Right forelimb (tissue), 1 donor: Measurements from ENCODE around the gene LIPG.
A peak's percentile ranks its signal among the peaks of the same experiment; 100 is the strongest.

Experiments used
- DNase-seq: peaks from one replicate; pipeline ENCODE4 v3.0.0-alpha.2; 2018

LIPG gene

DNA sequence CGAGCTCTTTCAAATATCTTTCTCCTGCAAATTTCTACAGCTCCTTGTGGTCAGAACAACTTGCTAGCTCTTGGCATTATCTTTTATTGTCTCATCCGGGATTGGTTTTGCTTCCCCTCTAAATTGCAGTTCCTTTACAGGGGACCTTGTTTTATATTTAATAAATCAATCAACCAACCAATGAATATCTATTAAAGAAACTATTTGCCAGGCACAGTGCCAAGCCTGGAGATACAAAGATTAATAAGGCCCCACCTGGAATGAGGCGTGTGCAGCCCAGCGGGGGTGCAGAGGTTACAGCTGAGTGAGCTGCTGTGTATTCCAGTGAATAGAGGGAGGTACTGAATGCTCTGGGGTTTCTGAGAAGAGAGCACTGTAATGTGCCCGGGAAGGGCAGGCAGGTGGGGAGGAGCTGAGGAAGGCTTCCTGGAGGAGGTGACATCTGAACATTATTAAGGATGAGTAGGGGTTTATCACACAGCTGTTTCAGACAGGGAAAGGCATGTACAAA is 51.8 kb downstream of the LIPG start:
- no peak for DNase-seq

DNA sequence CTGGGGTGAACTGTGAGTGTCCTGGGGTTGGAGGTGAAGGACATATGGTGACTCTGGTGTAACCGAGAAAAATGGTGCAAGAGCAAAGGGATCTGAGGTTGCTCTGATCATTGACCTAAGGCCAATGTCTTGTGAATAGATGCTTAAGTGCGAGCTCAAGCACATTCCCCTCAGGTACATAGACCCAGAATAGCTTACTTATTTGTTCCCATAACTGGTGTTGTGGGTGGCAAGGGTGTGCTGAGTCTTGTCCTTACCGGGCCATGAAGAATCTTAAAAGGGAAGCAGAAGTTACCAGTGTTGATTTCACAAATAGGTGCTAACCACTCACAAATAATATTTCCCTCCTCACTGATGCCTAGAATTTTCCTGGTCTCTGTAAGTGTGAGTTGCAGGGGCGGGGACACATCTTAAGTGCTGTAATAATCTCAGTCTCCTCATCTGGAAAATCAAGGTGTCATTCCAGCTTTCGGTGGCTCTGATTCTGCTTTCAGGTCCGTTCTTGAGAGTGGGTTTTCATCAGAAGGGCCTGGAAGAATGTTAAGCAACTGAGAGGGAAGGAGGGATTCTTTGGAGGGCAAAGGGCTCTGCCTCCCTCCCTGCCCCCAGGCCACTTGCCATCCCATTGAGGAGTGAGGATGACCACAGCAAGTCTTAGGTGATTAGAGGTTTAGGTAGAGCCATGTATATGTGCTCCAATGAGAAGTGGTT is 54.9 kb downstream of the LIPG start:
- no peak for DNase-seq

DNA sequence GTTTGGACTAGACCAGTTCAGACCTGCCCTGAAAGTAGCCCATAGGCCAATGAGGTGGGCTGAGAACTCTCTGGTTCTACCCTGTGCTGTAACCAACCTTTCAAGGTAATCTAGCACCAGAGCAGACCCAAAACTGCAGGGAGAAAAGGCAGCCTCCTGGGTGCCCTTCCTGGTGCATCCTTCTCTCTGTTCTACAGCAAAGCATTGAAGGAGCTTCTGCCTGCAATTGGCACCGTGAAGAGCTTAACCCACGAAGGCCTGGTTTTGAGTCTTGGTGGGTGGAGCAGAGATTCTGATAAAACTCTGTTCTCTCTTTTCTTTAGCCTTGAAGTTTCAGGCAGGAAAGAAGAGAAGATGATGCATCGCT is 55.5 kb downstream of the LIPG start:
- no peak for DNase-seq

DNA sequence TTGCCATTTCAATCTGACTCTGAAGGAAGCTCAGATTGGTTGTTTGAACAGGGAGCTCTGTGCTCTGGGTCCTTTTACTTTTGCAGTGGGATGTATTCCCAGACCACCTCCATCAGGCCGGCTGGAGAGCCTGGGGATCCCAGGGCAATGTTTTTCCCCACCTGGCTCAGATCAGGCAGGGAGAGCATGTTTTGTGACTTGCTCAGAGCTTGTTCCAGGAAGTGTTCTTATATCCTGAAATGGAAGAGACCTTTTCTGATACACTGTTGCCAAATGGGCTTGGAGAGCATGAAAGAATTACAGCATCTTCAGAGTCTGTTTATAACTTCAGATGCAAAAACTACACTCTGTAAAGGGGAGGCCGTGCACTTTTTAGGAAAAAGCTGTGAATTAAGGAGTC is 56.0 kb downstream of the LIPG start:
- no peak for DNase-seq

DNA sequence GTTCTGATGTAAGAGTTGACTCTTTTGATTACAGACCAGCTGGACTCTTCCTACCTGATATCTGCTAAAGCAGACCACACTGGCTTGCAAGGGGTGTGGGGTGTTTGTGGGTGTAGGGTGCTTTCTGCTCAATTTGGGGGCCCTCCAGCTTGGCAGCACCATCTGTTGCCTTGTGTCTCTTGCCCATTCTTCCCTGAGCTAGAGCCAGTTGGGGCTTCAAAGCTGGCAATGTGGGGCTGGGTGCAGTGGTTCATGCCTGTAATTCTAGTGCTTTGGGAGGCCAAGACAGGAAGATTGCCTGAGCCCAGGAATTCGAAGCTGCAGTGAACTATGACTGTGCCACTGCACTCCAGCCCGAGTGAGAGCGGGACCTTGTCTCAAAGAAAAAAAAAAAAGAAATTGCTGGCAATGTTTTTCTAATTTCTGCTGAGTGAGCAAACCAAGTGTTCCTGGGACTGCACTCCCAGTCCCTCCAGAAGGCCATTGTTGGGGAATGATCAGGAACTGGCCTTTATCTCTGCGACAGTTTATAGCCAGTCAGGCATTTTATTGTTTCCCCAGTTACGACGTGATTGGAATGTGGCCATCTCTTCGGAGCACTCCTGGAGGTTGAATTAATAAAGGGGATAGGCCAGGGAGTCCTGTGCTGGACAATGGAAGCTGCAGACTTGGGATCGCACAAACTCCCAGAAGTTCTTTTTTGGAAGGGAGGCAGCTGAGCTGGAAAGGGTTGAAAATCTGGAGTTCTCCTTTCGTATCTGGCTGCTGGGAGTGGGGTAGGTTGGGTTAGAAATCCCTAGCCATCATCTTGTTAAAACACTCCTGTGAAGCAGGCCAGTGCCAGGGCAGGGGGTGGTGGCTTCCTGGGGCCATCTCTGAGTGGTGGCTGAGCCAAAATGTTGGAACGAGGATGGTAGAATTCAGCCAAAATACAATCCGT is 57.2 kb downstream of the LIPG start:
- peak; percentile 73 for DNase-seq

DNA sequence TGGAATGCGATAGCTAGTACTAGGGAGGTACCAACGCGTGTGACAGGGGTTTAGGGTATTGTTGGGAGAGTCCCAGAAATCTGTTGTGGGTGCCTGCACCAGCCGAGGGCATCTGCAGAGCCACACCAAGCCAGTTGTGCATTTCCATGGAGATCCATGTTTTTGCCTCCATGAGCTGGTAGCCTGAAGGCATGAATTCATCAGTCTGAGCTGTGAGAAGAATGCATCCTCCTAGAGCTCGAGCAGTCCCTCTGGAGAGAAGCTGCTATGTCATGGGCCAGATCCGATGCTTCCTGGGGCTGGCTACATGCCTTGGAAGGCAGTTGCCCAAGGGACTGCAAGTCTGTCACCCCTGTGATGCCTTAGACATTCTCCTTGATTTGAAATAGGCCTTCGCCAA is 57.9 kb downstream of the LIPG start:
- DNase-seq = no peak

DNA sequence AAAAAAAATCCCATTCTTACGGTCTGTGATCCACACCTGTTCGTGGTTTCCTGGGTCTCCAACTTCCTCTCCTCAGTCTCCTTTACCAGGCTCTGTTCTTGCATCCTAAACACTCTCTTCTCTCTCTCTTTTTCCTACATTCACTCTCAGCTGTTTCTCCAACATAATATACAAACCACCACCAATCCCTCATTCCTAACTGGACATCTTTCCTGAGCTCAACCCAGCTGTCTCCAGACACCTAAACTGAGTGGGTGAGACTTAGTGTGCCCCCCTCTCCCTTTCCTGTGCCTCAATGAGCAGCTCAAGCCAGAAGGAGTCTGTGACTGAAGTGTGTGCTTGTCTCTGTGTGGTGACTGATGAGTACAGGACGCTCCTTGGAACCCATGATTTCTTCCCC is 59.4 kb downstream of the LIPG start:
- no peak for DNase-seq

DNA sequence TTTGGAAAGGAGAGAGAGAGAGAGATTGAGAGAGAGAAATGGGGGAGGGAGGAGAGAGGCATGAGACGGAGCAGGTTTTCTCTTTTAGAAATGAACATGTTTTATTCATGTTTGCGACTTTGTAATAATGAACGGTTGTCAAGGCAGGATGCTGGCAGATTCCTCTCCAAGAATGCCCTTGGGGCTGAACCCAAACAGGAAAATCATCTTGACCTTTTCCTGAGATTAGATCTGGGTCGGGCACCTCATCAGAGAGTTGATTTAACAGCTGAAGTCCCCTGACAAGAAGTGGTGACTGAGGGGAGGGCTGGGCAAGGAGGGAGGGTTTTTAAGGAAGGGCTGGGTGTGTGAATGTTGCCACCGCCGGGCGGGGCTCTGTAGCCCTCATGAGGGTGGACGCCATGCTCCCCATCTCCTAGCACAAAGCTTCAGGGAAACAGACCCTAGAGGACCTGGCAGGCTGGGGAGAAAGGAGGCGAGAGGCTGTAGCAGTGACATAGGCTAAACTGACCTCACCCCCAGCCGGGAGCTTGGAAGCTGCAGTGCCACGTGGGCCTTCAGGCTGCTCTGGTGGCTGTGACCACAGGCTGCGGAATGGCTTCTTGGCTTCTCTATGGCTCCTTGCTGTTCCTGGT is 60.0 kb downstream of the LIPG start:
- DNase-seq = no peak

DNA sequence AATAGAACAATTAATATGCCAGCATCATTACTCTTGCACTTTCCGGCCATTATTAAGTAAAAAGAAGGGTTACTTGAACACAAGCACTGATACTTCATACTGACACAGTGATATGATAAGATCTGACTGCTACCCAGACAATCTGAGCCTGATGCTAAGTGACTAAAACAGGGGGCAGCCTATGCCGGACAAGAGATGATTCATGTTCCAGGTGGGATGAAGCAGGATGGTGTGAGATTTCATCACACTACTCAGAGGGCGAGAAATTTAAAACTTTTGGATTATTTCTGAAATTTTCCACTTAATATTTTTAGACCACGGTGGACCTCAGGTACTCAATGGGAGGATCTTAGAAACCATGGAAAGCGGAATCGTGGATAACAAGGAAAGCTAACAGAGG is 61.7 kb downstream of the LIPG start:
- DNase-seq = no peak

DNA sequence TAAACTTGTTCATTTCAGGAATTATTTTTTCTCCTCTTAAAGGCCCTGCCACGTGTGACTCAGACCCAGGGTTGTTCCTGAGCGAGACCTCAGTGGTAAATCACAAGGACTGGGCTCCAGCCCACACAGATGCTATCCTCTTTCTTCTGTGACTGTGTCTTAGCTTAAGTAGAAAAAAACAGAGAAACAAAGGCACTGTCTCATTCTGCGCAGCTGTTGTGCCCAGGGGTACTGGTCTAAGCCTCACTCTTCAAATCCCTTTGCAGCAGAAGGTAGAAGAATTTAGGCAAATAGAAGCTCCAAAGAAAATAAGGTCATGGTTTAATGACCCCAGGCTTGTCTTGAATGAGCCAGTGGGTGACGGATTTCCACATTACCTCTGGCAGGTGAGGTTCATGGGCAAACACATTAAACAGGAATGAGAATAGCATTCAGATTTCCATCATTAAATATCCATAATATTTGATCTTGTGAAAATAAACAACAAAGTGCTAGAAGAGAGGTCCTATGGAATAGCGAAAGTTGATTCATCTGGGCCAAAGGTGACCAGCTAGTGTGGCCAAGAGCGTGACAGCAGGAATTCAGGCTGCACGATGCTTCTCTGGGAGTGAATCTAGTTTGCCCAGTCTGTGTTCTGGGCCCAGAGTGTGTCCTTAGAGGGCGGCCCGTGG is 63.3 kb downstream of the LIPG start:
- no peak for DNase-seq

DNA sequence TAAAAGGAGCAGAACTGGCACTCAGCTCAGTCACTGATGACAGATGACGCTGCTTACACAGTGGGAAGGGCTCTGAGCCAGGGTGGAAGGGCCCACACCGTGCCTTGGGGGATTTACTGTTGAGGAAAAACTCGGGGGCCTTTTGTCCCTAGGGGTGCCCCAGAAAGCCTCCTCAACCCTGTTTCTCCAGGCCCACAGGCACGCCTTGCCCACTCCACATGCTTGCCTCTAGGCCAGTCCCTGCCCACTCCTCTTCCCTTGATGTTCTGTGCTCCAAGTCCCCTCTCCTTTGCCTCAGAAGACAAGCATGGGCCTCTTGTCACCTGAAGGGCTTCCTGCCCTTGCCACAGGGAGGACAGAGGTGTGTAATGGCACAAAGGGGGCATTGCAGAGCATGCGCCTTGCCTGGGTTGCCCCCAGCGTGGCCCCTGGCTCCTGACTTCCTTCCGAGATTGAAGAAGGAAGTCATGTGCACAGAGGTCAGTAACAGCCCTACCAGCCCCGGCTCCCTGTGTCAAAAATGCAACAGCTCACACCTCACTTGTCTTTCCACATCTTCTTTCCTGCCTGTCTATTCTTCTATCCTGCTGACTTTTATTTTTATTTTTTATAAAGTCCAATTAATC is 65.1 kb downstream of the LIPG start:
- DNase-seq = no peak

DNA sequence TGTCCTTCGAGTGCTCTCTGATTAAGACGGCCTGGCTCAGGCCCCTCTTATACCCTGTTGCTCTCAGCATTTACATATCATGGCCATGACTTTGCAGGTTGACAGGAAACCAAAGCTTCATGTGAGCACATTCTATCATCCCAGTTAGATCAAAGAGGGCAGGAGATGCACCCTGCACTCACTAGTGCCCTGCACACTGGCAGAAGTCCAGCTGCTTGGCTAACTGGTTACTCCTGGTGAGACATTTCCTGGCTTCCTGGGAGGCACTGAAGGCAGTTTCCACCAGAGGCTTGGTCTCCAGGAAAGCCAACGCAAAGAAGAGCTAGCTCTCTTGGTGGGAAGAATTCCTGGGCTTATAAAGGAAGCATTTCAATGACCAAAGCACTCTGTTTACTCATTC is 66.3 kb downstream of the LIPG start:
- DNase-seq = no peak

DNA sequence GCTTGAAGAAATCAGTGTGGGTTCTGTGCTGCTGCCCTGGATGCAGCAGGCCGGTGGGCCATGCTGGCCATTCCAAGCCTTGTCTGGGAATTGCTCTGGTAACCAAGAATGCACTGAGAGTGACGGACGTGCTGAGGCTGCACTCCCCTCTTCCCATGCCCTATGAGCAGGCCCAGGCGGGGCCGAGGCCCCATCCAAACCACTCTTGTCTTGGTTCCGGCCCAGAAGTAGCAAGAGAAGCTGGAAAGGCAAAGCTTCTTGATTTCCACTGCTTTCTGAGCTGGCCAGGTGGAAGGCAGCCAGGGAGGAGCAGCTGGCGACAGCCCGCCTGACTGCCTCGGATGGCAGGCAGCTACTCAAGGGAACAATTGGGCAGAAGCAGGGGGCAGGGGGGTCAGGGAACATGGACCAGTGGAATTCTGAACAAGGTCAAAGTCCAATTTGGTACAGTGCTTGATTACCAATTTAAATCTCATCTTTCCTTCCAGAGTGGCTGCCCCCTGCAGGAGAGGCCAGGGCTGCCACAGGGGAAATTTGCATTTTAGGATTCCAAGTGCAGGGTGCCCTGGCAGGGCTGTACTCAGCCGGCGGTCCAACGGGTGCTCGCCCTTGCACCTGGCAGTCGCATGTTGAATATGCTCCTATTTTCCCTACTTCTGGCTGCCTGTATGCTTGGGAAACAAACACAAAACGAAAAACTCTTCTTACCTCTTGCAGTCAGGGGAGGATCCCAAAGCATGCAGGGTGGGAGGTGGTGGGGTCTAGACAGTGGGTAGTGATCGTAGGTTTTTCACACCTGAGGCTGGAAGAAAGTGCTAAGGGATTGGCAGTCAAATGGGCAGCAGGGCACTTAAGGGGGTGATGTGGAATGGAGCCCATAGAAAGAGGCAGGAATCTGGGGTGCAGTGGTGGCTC is 67.3 kb downstream of the LIPG start:
- DNase-seq = peak; percentile 71

DNA sequence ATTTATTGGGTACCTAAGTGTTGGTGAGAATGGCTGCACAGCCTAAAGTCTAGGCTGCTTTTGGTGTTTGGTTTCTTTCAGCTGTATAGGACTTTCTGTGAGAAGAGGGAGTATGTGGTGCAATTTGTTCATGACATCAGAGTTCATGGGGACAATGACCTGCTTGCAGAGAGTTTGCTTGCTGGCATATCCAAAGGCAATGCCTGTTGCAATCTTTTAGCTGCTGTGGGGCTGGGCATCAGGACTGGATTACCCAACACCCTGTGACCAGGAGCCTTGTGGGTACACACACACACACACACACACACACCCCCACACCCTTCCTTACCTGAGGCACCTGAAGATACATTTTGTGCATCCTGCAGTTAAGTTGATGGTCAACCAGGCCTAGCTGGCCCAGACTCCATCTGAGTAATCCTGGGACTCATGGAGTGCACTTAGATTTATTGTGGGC is 68.4 kb downstream of the LIPG start:
- no peak for DNase-seq

DNA sequence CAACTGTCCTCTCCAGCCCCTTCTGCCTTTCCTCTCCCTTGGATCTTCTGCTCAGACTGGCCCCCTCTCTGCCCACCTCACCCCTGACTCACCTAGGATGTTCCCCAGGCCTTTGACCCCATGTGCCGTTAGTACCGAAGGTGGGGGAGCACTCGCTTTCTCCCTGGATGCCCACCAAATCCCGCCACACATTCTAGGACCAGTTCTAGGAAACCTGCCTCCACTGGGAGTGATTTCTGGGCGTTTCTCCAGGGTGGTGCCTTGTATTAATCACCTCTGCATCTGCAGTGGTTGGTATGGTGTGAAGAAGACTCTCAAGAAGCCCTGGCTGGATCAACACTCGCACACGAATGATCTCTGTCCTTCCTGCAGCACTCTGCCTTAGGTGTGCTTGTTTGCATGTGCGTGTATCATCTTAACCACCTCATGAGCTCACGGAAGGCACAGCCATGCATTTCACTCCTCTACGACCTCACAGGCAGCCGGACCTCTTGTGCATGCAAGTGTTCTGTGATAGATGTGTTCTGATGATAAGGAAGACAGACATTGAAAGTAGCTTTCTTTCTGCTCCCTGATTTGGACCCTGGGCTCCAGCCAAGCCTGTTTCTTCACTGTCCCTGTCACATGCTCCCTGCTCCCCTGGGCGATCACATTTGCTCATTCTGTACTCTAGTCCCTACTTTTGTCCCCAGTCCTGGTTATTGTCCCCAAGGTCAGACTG is 69.4 kb downstream of the LIPG start:
- DNase-seq = no peak

DNA sequence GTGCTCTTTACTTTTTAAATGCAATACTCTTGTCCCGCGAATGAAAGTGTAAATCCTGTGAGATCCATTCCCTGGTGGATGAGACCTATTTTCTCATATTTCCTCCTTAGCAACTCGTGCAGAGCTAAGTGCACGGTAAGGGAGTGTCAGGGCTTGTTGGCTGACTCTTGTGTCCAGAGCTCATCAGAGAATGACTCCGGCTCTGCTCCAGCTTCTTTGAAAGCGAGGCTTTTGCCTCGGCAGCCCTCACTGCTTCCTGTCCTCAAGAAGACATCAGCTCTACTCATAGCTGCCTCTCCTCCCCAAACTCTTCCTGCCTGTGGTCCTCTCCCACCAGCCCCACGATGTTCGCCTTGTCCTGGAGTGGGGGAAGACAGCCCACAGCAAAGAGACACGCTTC is 70.7 kb downstream of the LIPG start:
- no peak for DNase-seq

DNA sequence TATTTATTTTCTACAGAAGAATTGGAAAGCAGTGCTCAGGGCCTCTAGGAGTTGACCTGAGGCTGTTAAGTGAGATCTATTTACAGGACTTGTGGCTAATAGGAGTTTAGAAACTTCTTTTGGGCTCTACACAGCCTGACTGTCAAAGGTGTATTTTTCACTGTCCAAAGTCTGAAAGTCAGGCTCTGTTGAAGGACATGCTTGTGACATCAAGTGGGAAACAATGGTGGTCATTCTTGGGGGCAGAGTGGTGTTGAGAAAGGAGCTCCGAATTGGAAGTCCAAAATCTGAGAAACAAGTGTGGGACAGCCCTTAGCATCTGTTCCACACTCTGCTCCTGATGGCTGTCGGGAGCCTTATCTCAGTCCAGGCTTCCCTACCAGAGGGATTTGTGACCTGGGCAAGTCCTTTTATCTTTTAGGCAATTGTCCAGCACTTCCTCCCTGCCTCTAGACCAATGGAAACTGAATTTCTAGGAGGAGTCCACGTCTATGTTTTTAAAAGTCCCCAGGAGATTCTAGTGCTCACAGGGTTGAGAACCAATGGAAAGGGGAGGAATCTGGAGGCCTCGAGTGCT is 76.4 kb downstream of the LIPG start:
- DNase-seq = peak; percentile 27

DNA sequence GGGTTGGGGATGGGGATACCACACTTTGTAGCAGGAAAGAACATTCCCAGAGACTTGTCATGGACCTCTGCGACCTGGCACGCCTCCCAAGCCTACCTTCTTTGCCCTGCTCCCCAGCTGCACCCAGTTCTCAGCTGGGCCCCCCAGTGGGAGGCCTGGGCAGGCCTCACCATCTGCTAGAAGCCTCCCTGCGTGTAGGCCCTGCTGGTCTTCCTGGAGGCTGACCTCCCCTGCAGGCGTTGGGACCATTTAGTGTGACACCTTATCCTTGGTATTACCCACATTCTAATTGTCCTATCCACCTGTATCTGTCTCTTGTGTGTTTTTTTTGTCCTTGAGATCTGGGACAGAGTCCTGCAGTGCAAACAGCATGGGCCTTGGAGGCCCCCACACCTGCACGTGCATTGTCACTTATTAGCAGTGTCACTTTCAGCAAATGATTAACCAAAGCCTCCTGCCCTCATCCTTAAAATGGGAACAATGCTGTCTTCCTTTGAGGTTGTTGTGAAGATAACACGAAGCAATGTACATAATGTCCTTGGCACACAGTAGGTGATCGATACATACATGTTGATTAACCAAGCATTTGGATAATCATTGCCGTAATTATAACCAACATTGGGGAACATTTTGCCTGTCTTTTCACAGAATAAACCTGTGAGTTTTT is 77.2 kb downstream of the LIPG start:
- peak; percentile 26 for DNase-seq

DNA sequence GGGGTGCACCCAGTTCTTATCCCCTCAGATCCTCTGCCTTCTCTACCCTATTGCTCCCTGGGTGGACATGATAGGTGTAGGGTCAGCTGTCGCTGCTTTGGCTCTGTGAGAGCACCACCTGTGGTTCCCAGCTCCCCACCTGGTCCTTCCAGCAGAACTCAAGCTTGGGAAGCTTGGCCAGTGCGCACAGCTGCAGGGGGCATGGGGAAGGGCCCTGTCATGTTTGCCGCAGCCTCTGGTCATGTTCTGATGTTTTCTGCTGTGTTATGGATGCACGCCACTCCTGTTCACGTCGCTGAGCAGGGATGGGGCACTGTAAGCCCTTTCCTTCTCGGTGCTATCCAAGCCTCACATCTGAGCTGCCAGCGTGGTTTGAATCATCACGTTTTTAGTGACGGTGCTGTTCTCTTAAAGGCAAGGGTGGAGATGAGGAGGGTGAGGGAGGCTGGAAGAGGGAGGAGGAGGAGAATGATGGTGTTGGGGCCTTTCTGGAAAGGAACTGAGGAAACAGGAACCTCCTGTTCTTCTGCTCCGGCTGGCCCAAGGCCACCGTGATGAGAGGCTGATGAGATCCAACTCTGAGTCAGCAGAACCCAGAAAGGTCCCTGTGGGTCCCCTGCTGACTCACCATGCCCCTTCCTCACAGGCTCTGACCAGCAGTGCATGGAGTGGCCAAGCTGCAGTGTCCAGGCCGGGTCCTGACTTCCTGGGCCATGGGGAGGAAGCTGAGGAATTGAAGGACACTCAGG is 78.0 kb downstream of the LIPG start:
- peak; percentile 45 for DNase-seq
